GM10248 (cell line): ENCODE data around the gene MBD6.
"Not testable (repeated sequence)": the region's sequence is repeated elsewhere in the genome, so short reads cannot be mapped to it uniquely, and the experiment has no call there.

Experiments used
- CTCF ChIA-PET: fragments of 300-600 bp; sonication (Branson Sonifier 250); formaldehyde crosslinking; extraction: SDS; loops from one replicate; lab custom pipeline; 2021; ENCODE audit warnings: antibody characterized with exemption; lab: Yijun Ruan, JAX
- POLR2A ChIA-PET: fragments of 350-650 bp; sonication (Branson Sonifier 250); formaldehyde crosslinking; extraction: SDS; loops from one replicate; lab custom pipeline; 2020; ENCODE audit warnings: antibody characterized with exemption; lab: Yijun Ruan, JAX
- DNase-seq: peaks from one replicate; pipeline ENCODE4 v3.0.0; 2012; ENCODE audit errors: extremely low spot score
- TF ChIP-seq, protein P1 (sequence below): IDR thresholded peaks from 2 replicates; pipeline ENCODE4 v1.5.1; 2012; ENCODE audit warnings: mild to moderate bottlenecking, low read depth; ENCODE audit errors: extremely low read depth, missing control alignments, control extremely low read depth

MBD6 gene

GRCh38 chr12:57515934-57516541, 6.6 kb upstream of the MBD6 start:
- TF ChIP-seq, protein P1, sequence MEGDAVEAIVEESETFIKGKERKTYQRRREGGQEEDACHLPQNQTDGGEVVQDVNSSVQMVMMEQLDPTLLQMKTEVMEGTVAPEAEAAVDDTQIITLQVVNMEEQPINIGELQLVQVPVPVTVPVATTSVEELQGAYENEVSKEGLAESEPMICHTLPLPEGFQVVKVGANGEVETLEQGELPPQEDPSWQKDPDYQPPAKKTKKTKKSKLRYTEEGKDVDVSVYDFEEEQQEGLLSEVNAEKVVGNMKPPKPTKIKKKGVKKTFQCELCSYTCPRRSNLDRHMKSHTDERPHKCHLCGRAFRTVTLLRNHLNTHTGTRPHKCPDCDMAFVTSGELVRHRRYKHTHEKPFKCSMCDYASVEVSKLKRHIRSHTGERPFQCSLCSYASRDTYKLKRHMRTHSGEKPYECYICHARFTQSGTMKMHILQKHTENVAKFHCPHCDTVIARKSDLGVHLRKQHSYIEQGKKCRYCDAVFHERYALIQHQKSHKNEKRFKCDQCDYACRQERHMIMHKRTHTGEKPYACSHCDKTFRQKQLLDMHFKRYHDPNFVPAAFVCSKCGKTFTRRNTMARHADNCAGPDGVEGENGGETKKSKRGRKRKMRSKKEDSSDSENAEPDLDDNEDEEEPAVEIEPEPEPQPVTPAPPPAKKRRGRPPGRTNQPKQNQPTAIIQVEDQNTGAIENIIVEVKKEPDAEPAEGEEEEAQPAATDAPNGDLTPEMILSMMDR: no peak
- ChIA-PET POLR2A (interaction anchor here (0.6 to 3.7 kb wide), 3 partner anchors 11 to 842 kb away, joined by 3 to 20 read pairs (median 3); no protein-coding TSS in a partner anchor), CTCF (interaction anchor here (1.1 to 2.1 kb wide), 4 partner anchors 18 to 61 kb away, joined by 3 to 6 read pairs (median 5); partner anchors contain the start of gene INHBE)
- no peak for DNase-seq

DNA sequence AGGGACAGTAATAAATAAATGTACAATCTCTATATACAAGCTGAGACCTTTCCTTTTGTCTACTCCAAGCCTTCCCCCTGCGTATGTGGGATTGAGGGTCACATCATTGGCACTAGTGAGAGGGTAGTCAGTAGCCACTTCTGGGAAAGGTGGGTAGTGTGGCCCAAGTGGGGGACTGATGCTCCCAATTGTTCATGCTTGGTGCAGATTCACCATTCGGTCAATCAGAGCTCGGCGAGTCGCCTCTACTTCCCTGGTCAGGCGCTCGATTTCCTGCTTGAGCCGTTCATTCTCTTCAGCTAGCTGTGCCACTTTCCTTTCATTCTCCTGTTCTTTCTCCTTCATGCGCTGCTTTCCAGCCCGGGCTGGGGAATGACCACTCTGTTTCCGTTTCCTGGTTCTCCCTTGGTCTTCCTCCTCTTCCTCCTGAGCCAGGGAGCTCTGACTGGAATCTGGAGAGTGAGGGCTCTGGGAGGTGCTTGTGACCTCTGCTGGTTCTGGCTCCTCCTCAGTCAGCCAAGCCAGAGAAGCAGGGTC, 5.9 kb upstream of the MBD6 start:
- CTCF ChIA-PET: interaction anchor here (1.1 to 2.1 kb wide), 3 partner anchors 22 to 272 kb away, joined by 3 to 5 read pairs (median 5); partner anchors contain the start of gene INHBE
- TF ChIP-seq, protein P1: no peak
- no peak for DNase-seq
- POLR2A ChIA-PET: interaction anchor here (0.6 to 3.7 kb wide), 4 partner anchors 10 to 843 kb away, joined by 3 to 20 read pairs (median 4); no protein-coding TSS in a partner anchor

- no peak for DNase-seq
- POLR2A ChIA-PET: interaction anchor here (1.4 to 3.7 kb wide), 3 partner anchors 16 to 58 kb away, joined by 5 to 20 read pairs (median 5); partner anchors contain the start of gene ARHGAP9
- TF ChIP-seq, protein P1: no peak
- CTCF ChIA-PET: interaction anchor here (0.7 to 1.5 kb wide), 3 partner anchors 21 to 273 kb away, joined by 3 to 5 read pairs (median 3); no protein-coding TSS in a partner anchor
Observed at GRCh38 chr12:57517187-57517586, 5.4 kb upstream of the MBD6 start.

GRCh38 chr12:57517718-57518117, 4.9 kb upstream of the MBD6 start:
- ChIA-PET POLR2A (interaction anchor here (0.7 to 3.7 kb wide), 7 partner anchors 17 to 248 kb away, joined by 3 to 20 read pairs (median 5); partner anchors contain the start of gene ARHGAP9), CTCF (interaction anchor here (0.7 to 1.5 kb wide), 3 partner anchors 21 to 273 kb away, joined by 3 to 5 read pairs (median 3); no protein-coding TSS in a partner anchor)
- not testable (repeated sequence) for DNase-seq

- ChIA-PET CTCF (interaction anchor here (0.7 to 1.5 kb wide), 2 partner anchors 22 to 65 kb away, joined by 3 read pairs; no protein-coding TSS in a partner anchor), POLR2A (interaction anchor here (0.7 to 3.7 kb wide), 7 partner anchors 9 to 248 kb away, joined by 3 to 20 read pairs (median 4); partner anchors contain the start of gene ARHGAP9)
- no peak for DNase-seq
- TF ChIP-seq, protein P1: no peak
Observed at GRCh38 chr12:57518176-57518919, 4.3 kb upstream of the MBD6 start.

- ChIA-PET CTCF (interaction anchor here (0.6 to 1.5 kb wide), 3 partner anchors 56 to 66 kb away, joined by 3 to 4 read pairs (median 3); no protein-coding TSS in a partner anchor), POLR2A (interaction anchor here (0.7 to 3.7 kb wide), 12 partner anchors 9 to 226 kb away, joined by 3 to 20 read pairs (median 6); partner anchors contain the start of genes ARHGAP9, DCTN2, GLI1 and TSPAN31)
- TF ChIP-seq, protein P1: no peak
- DNase-seq: no peak
Observed at GRCh38 chr12:57518920-57519795, 3.5 kb upstream of the MBD6 start.
